Measurements from ENCODE around the gene IFNLR1. TPM values are rescaled to one million over a fixed set of nuclear protein-coding genes. Genes with fewer than 3 reads are reported as not detected.

IFNLR1 gene
- total RNA-seq, 1 donor from 2014 or later: 0.32 TPM

- Histone ChIP-seq H3K4me1 (no peaks in the 10 kb centered on the region), H3K36me3 (no peaks in the 10 kb centered on the region), H3K27me3 (no peaks in the 10 kb centered on the region), H3K4me3 (no peak overlapping the region), H3K9me3 (no peaks in the 10 kb centered on the region), H3K27ac (no peak overlapping the region)
- no peak for DNase-seq (ENCODE audit: low spot score in 2 of 2)
- no peak for TF ChIP-seq CTCF (IDR thresholded peaks at IDR 0.05)
- intact Hi-C loops (cut with DNase I): no loop called here
These were observed 11.9 kb downstream of the IFNLR1 start for GRCh38 chr1:24175033-24175755.

GRCh38 chr1:24173638-24174575, 13.2 kb downstream of the IFNLR1 start:
- DNase-seq (ENCODE audit: low spot score in 2 of 2): no peak
- no peak overlapping the region for H3K4me3 ChIP-seq
- no peaks in the 10 kb centered on the region for H3K9me3 ChIP-seq
- H3K27ac ChIP-seq: no peak overlapping the region
- no peak for TF ChIP-seq CTCF (IDR thresholded peaks at IDR 0.05)
- intact Hi-C loops (cut with DNase I): no loop called here
- no peaks in the 10 kb centered on the region for H3K4me1 ChIP-seq
- no peaks in the 10 kb centered on the region for H3K36me3 ChIP-seq
- H3K27me3 ChIP-seq: no peaks in the 10 kb centered on the region

GRCh38 chr1:24172598-24172997, 14.5 kb downstream of the IFNLR1 start:
- no peak for TF ChIP-seq CTCF (IDR thresholded peaks at IDR 0.05)
- intact Hi-C loops (cut with DNase I): no loop called here

GRCh38 chr1:24169286-24169685, 17.8 kb downstream of the IFNLR1 start:
- Histone ChIP-seq H3K27ac (no peak overlapping the region), H3K36me3 (no peaks in the 10 kb centered on the region), H3K4me1 (no peaks in the 10 kb centered on the region), H3K9me3 (no peaks in the 10 kb centered on the region), H3K27me3 (no peaks in the 10 kb centered on the region), H3K4me3 (no peak overlapping the region)
- intact Hi-C loops (cut with DNase I): no loop called here
- DNase-seq (ENCODE audit: low spot score in 2 of 2): no peak
- no peak for TF ChIP-seq CTCF (IDR thresholded peaks at IDR 0.05)

More at GRCh38 chr1:24172598-24172997, 14.5 kb downstream of the IFNLR1 start:
- DNase-seq (ENCODE audit: low spot score in 2 of 2): no peak
- Histone ChIP-seq H3K4me1 (no peaks in the 10 kb centered on the region), H3K36me3 (no peaks in the 10 kb centered on the region), H3K27ac (no peak overlapping the region), H3K27me3 (no peaks in the 10 kb centered on the region), H3K9me3 (no peaks in the 10 kb centered on the region), H3K4me3 (no peak overlapping the region)

GRCh38 chr1:24168245-24168644, 18.8 kb downstream of the IFNLR1 start:
- no peaks in the 10 kb centered on the region for H3K27me3 ChIP-seq
- intact Hi-C loops (cut with DNase I): no loop called here
- no peak for DNase-seq (ENCODE audit: low spot score in 2 of 2)
- H3K27ac ChIP-seq: no peak overlapping the region
- TF ChIP-seq CTCF (IDR thresholded peaks at IDR 0.05): no peak
- no peaks in the 10 kb centered on the region for H3K4me1 ChIP-seq
- H3K9me3 ChIP-seq: no peaks in the 10 kb centered on the region
- H3K36me3 ChIP-seq: no peaks in the 10 kb centered on the region
- no peak overlapping the region for H3K4me3 ChIP-seq
